ENCODE results near the gene SKA2. TPM values are rescaled to one million over a fixed set of nuclear protein-coding genes. Genes with fewer than 3 reads are reported as not detected.
"Not testable (repeated sequence)": the region's sequence is repeated elsewhere in the genome, so short reads cannot be mapped to it uniquely, and the experiment has no call there.

SKA2 gene
- total RNA-seq, 1 donor from 2014 or later, result 60.2 TPM

- no peak for TF ChIP-seq CTCF (IDR thresholded peaks at IDR 0.05)
- no peaks in the 10 kb centered on the region for H3K9me3 Mint-ChIP-seq (ENCODE audit: unreplicated experiment)
- H3K4me3 Mint-ChIP-seq (ENCODE audit: unreplicated experiment), result no peak overlapping the region
- no peak for DNase-seq (ENCODE audit: extremely low spot score, unreplicated experiment)
- peaks cover 5% of the 10 kb centered on the region for H3K36me3 Mint-ChIP-seq (ENCODE audit: unreplicated experiment)
- H3K27me3 Mint-ChIP-seq (ENCODE audit: unreplicated experiment), result no peaks in the 10 kb centered on the region
- H3K4me1 Mint-ChIP-seq (ENCODE audit: unreplicated experiment), result peaks cover 26% of the 10 kb centered on the region
- H3K27ac Mint-ChIP-seq (ENCODE audit: unreplicated experiment), result no peak overlapping the region
These were observed 9.4 kb downstream of the SKA2 start for GRCh38 chr17:59145571-59146096.

GRCh38 chr17:59141860-59142259 is 13.1 kb downstream of the SKA2 start:
- peaks cover 9% of the 10 kb centered on the region for H3K36me3 Mint-ChIP-seq (ENCODE audit: unreplicated experiment)
- DNase-seq (ENCODE audit: extremely low spot score, unreplicated experiment), result no peak
- no peak overlapping the region for H3K4me3 Mint-ChIP-seq (ENCODE audit: unreplicated experiment)
- TF ChIP-seq CTCF (IDR thresholded peaks at IDR 0.05), result no peak
- H3K4me1 Mint-ChIP-seq (ENCODE audit: unreplicated experiment), result peaks cover 8% of the 10 kb centered on the region
- no peak overlapping the region for H3K27ac Mint-ChIP-seq (ENCODE audit: unreplicated experiment)
- no peaks in the 10 kb centered on the region for H3K27me3 Mint-ChIP-seq (ENCODE audit: unreplicated experiment)
- no peaks in the 10 kb centered on the region for H3K9me3 Mint-ChIP-seq (ENCODE audit: unreplicated experiment)

GRCh38 chr17:59139939-59140338 is 15.0 kb downstream of the SKA2 start:
- no peak overlapping the region for H3K4me3 Mint-ChIP-seq (ENCODE audit: unreplicated experiment)
- DNase-seq (ENCODE audit: extremely low spot score, unreplicated experiment), result no peak
- H3K27me3 Mint-ChIP-seq (ENCODE audit: unreplicated experiment), result no peaks in the 10 kb centered on the region
- peaks cover 9% of the 10 kb centered on the region for H3K36me3 Mint-ChIP-seq (ENCODE audit: unreplicated experiment)
- peaks cover 3% of the 10 kb centered on the region for H3K4me1 Mint-ChIP-seq (ENCODE audit: unreplicated experiment)
- H3K27ac Mint-ChIP-seq (ENCODE audit: unreplicated experiment), result no peak overlapping the region
- TF ChIP-seq CTCF (IDR thresholded peaks at IDR 0.05), result no peak
- no peaks in the 10 kb centered on the region for H3K9me3 Mint-ChIP-seq (ENCODE audit: unreplicated experiment)

- H3K4me3 Mint-ChIP-seq (ENCODE audit: unreplicated experiment); H3K36me3 Mint-ChIP-seq (ENCODE audit: unreplicated experiment); H3K9me3 Mint-ChIP-seq (ENCODE audit: unreplicated experiment); H3K27ac Mint-ChIP-seq (ENCODE audit: unreplicated experiment); DNase-seq (ENCODE audit: extremely low spot score, unreplicated experiment); H3K27me3 Mint-ChIP-seq (ENCODE audit: unreplicated experiment); H3K4me1 Mint-ChIP-seq (ENCODE audit: unreplicated experiment): not testable (repeated sequence)
These were observed 16.6 kb downstream of the SKA2 start for GRCh38 chr17:59138339-59138738.

GRCh38 chr17:59131131-59131530 is 23.9 kb downstream of the SKA2 start:
- Mint-ChIP-seq H3K9me3 (ENCODE audit: unreplicated experiment) (no peaks in the 10 kb centered on the region), H3K4me1 (ENCODE audit: unreplicated experiment) (peaks cover 9% of the 10 kb centered on the region), H3K4me3 (ENCODE audit: unreplicated experiment) (no peak overlapping the region), H3K27me3 (ENCODE audit: unreplicated experiment) (no peaks in the 10 kb centered on the region), H3K36me3 (ENCODE audit: unreplicated experiment) (peaks cover 6% of the 10 kb centered on the region), H3K27ac (ENCODE audit: unreplicated experiment) (no peak overlapping the region)
- DNase-seq (ENCODE audit: extremely low spot score, unreplicated experiment), result no peak
- TF ChIP-seq CTCF (IDR thresholded peaks at IDR 0.05), result no peak

GRCh38 chr17:59129814-59130213 is 25.2 kb downstream of the SKA2 start:
- no peak overlapping the region for H3K27ac Mint-ChIP-seq (ENCODE audit: unreplicated experiment)
- no peak for DNase-seq (ENCODE audit: extremely low spot score, unreplicated experiment)
- no peaks in the 10 kb centered on the region for H3K9me3 Mint-ChIP-seq (ENCODE audit: unreplicated experiment)
- H3K27me3 Mint-ChIP-seq (ENCODE audit: unreplicated experiment), result no peaks in the 10 kb centered on the region
- TF ChIP-seq CTCF (IDR thresholded peaks at IDR 0.05), result no peak
- H3K4me1 Mint-ChIP-seq (ENCODE audit: unreplicated experiment), result peaks cover 9% of the 10 kb centered on the region
- no peak overlapping the region for H3K4me3 Mint-ChIP-seq (ENCODE audit: unreplicated experiment)
- H3K36me3 Mint-ChIP-seq (ENCODE audit: unreplicated experiment), result peaks cover 6% of the 10 kb centered on the region
